ENCODE results near the gene SLC9A8. TPM values are rescaled to one million over a fixed set of nuclear protein-coding genes. Genes with fewer than 3 reads are reported as not detected.

The SLC9A8 gene
- total RNA-seq, 1 experiment from 2014 or later, result 7.5 TPM

GRCh38 chr20:49882171-49882970 lies 69.7 kb downstream of the SLC9A8 start:
- Histone ChIP-seq H3K56ac (ENCODE audit: insufficient read length, low read depth, low read length) (no peak overlapping the region), H3K27me3 (ENCODE audit: insufficient read depth, low read length) (no peaks in the 10 kb centered on the region), H2BK120ac (ENCODE audit: low read depth, low read length, poor library complexity, severe bottlenecking) (no peak overlapping the region), H3K27ac (ENCODE audit: insufficient read length, low read depth, low read length) (no peak overlapping the region), H3K23me2 (ENCODE audit: insufficient read length, low read depth, low read length, poor library complexity, severe bottlenecking) (no peaks in the 10 kb centered on the region), H2BK12ac (ENCODE audit: insufficient read length, low read depth, low read length) (no peak overlapping the region), H4K20me1 (ENCODE audit: control insufficient read depth, insufficient read depth, insufficient read length) (no peaks in the 10 kb centered on the region), H2BK20ac (ENCODE audit: low read depth, low read length, poor library complexity, severe bottlenecking) (no peak overlapping the region), H2AFZ (ENCODE audit: low read length) (no peak overlapping the region), H3K9me3 (ENCODE audit: control insufficient read depth, low read depth, low read length) (no peaks in the 10 kb centered on the region), H3K4me1 (ENCODE audit: insufficient read depth, low read length) (no peaks in the 10 kb centered on the region), H3T11ph (ENCODE audit: low read length) (no peak overlapping the region), H2BK5ac (ENCODE audit: insufficient read length, low read length) (no peak overlapping the region), H3K4ac (ENCODE audit: low read depth, low read length) (no peak overlapping the region), H3K9ac (ENCODE audit: extremely low read depth, insufficient read length, low read length) (no peak overlapping the region), H4K5ac (ENCODE audit: insufficient read length, low read depth, low read length) (no peak overlapping the region), H3K79me2 (ENCODE audit: insufficient read depth, low read length) (no peaks in the 10 kb centered on the region), H3K18ac (ENCODE audit: insufficient read length, low read depth, low read length) (no peak overlapping the region), H3K14ac (ENCODE audit: insufficient read depth, low read length) (no peak overlapping the region), H4K8ac (replicated peaks; ENCODE audit: insufficient read length, low read depth, low read length) (no peak overlapping the region), H2BK15ac (ENCODE audit: low read depth, low read length) (no peak overlapping the region), H3K4me2 (ENCODE audit: insufficient read depth, insufficient read length, low read length) (no peak overlapping the region), H2AK5ac (ENCODE audit: insufficient read length, low read length) (no peak overlapping the region), H3K79me1 (ENCODE audit: insufficient read depth, low read depth, low read length, poor library complexity, severe bottlenecking) (no peaks in the 10 kb centered on the region), H4K91ac (ENCODE audit: insufficient read length, low read depth, low read length) (no peak overlapping the region), H3K23ac (ENCODE audit: insufficient read length, low read depth, low read length) (no peak overlapping the region)
- Mint-ChIP-seq H3K9me3 (no peaks in the 10 kb centered on the region), H3K4me3 (no peak overlapping the region), H3K4me1 (peaks cover 3 to 9% of the 10 kb centered on the region in 2 experiments), H3K36me3 (ENCODE audit: insufficient read depth in 1 of 3, low read depth in 3 of 3) (peaks cover 0 to 20% (median 14%) of the 10 kb centered on the region in 3 experiments; a peak in 5 of 7 replicates), H3K27ac (peak overlapping the region; percentile 4 to 59 (median 6); a peak in 4 of 7 replicates), H3K27me3 (ENCODE audit: low read depth) (no peaks in the 10 kb centered on the region)
- no CpG with 5 or more reads among the region's 29 CpGs for WGBS (ENCODE audit: extremely low coverage, insufficient read length, low lambda C conversion rate)
- no peak for TF ChIP-seq CTCF (conservative IDR thresholded peaks at IDR 0.05)
- no peak for DNase-seq

All from H9 (cell line).